ENCODE results near the gene COPS2.
A peak's percentile ranks its signal among the peaks of the same experiment; 100 is the strongest.
"Not testable (repeated sequence)": the region's sequence is repeated elsewhere in the genome, so short reads cannot be mapped to it uniquely, and the experiment has no call there.

COPS2 gene

DNA sequence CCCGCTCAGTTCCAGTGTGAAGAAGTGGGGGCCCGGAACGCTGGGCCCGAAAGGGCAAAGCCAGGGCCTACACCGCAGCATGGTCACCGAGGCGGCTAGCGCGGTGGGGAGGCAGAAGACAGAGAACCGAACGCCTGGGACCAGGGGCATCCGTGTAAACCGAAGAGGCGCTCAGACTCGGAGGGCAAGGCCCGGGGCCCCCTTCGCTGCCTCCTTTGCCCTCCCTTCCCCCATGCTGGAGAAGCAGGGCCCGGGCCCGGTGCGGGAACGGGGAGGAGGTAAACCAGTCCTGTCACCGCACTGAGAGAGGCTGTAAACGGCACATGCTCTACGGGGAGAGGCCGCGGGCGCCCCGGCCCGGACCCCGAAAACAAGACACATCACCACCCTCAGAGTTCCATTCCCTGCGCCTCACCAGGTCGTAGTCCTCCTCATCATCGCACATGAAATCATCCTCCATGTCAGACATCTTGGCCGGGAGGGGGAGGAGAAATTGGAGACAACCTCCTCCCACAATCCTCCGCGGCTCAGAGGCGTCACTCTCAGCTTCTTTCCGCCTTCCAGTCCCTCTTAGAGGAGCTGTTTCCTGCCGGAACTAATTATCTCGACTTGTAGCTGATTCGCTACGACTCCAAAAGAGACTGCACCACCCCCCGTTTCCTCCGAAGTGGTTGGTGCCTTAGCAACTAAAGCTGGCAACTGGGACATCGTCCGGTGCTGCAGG, at the start of gene COPS2:
Gene COPS2, minus strand, starts transcription at position 490 of the 724 bp plus-strand sequence. Its CDS starts 21 bp downstream, at position 469.
- peak; percentile 94 for DNase-seq (ENCODE audit: low spot score)

DNA sequence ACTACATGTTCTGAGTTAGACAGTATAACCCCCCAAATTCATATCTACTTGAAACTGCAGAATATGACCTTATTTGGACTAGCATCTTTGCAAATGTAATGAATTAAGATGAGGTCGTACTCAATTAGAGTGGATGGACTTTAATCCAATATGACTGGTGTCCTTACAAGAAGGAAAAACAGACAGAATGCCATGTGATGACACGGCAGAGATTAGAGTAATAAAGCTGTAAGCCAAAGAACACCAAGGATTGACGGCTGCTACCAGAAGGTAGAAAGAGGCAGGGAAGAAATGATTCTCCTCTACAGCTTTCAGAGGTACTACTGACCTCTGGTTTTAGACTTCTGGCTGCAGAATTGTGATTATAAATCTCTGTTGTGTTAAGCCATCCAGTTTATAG, 44.9 kb upstream of the COPS2 start:
- DNase-seq (ENCODE audit: low spot score), result no peak

DNA sequence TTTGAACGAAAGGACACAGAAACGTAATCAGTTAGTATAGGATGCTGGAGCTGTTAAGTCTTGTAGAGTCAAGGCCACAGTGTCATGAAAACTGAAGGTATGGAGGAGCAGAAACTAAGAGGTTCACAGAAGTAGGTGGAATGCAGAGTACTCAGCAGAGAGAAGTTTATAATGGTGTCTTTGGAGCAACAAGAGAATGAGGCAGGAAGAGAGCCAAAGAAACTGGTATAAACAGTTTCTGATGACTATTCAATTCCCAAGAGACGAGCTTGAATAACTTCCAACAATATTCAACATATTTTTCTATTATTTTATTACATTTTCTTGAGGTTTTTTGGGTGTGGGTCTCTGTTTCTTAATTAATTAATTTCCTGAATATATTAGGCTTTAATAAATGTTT, 44.3 kb upstream of the COPS2 start:
- DNase-seq (ENCODE audit: low spot score), result no peak

DNA sequence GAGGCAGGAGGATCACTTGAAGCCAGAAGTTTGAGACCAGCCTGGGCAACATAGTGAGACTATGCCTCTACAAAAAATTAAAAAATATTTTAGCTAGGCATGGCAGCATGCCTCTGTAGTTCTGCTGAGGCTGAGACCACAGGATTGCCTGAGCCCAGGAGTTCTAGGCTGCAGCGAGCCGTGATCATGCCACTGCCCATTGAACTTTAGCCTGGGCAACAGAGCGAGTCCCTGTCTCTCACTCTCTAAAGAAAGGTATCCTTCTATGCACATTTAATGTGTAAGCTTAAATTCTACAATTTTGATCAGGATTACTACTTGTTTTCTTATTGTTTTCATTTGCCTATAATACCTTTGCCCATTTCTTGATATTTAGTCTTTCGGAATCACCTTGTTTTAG, 41.5 kb upstream of the COPS2 start:
- DNase-seq (ENCODE audit: low spot score), result no peak

DNA sequence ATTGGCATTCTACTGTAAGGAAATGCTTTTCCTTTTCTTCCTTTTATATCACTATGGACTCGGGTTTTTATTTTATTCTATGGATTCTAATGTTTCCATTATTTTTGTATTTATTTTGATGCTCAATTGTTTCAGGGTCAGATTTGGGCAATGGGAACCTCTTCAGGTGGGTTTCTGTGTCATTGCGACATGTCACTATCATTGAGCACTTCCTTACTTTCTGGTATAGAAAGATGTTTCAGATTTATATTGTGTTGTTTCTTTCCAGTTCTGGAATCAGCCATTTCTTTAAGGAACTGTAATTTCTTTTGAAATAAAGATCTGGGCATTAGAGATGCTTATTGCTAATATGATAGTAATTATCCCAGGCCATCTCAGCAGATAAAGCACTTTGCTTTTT, 36.5 kb upstream of the COPS2 start:
- no peak for DNase-seq (ENCODE audit: low spot score)

DNA sequence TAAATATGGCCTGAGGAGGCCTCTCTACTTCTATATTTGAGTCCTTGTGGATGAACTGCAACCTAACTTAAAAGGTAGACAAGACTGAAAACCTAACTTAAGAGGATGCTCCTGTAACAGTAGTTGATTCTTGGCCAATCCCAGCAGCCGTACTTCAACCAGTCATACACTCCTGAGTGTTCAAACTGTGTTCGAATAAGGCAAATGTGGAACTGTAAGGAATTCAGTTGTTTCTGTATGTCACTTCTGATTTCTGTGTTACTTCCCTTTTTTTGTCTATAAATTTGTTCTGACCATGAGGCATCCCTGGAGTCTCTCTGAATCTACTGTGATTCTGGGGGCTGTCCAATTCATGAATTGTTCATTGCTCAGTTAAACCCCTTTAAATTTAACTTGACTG, 35.2 kb upstream of the COPS2 start:
- no peak for DNase-seq (ENCODE audit: low spot score)

DNA sequence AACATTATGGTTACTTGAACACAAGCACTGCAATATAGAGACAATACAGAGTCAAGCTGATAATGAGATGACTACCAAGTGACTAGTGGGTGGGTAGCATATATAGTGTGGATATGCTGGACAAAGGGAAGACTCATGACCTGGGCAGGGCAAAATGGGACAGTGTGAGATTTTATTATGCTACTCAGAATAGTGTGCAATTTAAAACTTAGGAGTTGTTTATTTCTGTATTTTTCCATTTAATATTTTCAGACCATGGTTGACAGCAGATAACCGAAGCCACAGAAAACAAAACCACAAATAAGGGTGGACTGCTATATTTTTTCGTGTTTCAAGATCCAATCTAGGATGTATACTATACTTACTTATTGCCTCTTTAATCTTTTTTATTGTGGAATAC, 34.2 kb upstream of the COPS2 start:
- no peak for DNase-seq (ENCODE audit: low spot score)

DNA sequence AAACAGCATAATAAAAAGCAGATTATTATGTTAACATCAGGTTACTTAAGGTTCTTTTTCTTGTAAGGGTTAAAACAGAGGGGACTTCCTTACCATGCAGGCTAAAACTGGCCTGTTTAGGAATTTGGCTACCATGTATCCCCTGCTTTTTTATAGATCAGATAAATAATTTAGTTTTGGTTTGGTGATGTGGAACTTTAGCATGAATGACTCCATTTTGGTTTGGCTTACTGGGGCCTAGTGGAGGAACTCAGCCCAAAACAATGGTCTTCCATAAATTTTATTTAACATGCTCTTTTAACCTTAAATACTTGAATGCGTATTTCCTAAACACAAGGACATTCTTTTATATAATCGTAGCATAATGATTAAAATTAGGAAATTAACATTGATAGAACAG, 33.5 kb upstream of the COPS2 start:
- DNase-seq (ENCODE audit: low spot score), result no peak

DNA sequence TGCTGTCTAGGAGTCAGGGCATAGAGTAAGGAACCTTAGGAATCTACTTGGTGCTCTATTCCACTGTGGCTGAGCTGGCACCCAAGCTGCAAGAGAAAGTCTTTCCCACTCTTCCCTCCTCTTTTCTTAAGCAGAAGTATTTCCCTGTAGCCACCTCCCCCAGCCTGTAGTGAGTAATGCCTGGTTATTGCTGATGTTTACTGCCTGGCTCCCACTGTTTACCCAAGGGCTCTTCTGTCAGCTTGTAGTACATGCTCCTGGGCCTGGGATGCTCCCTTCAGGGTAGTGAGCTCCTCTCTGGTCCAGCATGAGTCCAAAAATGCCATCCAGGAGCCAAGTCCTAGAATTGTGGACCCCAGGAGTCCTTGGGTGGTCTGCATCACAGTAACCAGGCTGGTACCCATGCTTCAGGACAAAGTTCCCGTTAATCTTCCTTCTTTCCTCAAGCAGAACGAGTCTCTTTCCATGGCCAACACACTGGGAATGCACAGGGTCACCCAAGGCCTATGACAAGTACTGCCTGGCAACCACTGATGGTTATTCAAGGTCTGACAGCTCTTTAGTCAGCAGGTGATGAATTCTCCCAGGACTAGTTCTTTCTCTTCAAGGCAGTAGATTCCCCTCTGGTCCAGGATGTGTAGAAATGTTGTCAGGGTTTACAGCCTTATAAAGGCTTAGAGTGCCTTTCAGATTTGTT, 32.3 kb upstream of the COPS2 start:
- no peak for DNase-seq (ENCODE audit: low spot score)

DNA sequence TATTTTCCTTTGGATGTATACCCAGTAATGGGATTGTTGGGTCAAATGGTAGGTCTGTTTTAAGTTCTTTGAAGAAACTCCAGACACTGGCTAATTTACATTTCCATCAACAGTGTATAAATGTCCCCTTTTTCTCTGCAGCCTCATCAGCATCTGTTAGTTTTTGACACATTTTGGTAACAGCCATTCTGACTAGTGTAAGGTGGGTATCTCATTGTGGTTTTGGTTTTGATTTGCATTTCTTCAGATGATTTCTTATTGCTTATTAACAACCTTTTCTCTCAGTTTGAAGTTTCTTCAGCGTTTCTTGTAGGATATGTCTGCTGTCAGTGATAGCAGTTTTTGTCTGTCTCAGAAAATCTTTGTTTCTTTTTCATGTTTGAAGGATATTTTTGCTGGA, 30.1 kb upstream of the COPS2 start:
- DNase-seq (ENCODE audit: low spot score), result no peak

DNA sequence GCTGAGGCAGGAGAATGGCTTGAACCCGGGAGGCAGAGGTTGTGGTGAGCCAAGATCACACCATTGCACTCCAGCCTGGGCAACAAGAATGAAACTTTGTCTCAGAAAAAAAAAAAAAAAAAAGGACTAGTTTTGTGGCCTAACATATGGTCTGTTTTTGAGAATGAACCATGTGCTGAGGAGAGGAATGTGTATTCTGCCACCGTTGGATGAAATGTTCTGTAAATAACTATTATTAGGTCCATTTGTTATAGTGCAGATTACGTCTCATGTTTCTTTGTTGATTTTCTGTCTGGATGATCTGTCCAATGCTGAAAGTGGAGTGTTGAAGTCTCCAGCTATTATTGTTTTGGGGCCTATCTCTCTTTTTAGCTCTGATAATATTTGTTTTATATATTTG, 28.3 kb upstream of the COPS2 start:
- not testable (repeated sequence) for DNase-seq (ENCODE audit: low spot score)

DNA sequence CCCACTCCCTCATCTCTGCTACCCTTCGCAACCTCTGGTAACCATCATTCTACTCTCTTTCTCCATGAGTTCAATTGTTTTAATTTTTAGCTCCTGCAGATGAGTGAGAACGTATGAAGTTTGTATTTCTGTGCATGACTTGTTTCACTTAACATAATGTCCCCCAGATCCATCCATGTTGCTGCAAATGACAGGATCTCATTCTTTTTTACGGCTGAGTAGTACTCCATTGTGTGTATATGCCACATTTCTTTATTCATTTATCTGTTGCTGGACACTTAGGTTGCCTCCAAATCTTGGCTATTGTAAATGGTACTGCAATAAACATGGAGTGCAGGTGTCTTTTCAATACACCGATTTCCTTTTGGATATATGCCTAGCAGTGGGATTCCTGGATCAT, 26.7 kb upstream of the COPS2 start:
- no peak for DNase-seq (ENCODE audit: low spot score)

DNA sequence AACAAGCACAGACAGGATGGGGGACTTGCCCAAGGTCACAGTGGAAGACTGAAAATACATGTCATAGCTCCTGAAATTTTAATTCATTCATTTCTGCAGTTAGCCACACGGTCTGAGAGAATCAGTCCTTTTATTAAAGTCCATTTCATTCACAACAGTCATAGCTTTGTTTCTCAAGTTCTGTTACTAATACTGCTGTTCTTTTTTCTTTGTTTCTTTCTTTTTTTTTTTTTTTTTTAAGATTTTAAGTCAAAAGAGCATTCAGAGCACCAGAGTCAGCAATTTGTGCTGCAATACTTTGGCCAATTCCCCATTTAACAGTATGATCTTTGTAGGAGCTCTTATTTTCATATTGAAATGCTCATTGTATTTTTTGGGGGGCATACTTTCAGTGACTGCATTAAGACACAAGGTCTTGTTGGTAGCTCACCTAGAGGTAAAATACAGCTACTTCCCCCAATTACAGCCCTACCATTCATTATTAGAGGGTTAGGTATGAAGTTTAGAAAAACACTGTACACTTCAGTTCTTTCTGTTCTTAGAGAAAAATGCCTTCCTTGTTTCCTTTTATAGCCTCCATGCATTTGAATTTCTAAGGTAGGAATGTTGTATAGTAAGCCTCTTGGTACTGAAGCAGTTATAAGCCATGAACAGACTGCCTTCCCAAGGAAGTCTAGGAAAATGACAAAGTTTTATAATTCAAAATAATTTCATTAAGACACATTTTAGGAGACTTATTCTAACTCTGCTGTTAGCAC, 24.2 kb upstream of the COPS2 start:
- DNase-seq (ENCODE audit: low spot score), result no peak

DNA sequence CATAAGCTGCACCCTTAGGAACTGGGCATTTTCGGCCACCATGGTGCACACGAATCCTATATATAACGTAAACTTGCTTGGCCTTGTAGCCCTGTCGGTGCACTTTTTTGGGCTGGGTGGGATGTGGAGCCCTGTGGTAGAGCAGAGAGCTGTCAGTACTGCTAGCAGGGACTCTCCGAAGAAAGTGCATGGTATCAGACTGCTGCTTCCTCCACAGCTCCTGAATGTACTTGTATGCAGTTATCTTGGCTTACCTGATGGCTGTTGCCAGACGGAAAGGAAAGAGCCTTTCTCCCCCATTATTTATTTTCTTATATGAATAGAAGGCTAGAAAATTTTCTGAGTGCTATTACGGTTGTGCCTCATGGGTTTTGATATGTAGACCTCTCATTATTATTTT, 23.1 kb upstream of the COPS2 start:
- DNase-seq (ENCODE audit: low spot score), result no peak

DNA sequence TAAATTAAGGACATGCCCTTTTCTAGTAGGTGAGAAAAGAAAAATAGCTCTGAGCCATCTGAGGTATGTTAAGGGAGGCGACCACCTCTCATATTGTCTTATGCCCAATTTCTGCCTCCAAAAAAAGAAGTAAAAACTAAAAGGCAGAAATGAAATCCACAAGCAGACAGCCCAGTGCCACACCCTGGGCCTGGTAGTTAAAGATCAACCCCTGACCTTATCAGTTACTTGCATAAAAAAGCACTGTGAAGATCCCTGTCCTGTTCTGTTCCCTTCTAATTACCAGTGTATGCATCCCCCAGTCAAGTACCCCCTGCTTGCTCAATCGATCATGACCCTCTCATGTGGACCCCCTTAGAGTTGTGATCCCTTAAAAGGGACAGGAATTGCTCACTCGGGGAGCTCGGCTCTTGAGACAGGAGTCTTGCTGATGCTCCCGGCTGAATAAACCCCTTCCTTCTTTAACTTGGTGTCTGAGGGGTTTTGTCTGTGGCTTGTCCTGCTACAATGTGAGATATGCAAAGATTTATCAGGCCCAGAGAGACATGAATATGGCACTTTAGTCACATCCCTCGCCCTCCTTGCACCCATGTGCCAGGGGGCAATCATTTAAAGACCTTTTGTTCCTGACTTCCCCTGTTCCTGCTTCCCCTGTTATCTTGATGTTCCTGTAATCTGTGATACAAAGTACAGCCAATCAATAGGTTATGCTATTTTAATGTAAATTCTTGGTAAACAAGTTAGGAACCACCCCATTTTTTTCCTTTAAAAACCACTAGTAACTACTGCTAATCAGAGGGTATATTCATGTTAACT, 20.4 kb upstream of the COPS2 start:
- DNase-seq (ENCODE audit: low spot score), result not testable (repeated sequence)

DNA sequence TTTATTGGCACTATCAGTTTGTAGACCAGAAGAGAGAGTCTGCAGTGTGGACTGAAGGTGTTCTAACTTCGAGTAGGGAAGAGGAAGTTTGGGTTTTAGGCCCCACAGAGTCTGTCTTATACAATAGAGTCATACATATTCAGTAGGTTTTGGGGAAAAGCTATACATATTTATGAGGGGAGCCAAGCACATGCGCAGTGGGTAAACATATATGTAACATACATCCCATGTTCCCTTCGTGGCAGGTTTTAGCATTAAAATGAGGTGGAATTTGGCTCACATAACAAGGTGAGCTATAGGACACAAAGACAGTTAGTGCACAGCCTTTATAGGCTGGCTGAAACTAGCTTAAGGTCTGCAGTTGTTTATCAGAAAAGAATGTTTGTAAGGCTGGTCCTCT, 19.5 kb upstream of the COPS2 start:
- no peak for DNase-seq (ENCODE audit: low spot score)

DNA sequence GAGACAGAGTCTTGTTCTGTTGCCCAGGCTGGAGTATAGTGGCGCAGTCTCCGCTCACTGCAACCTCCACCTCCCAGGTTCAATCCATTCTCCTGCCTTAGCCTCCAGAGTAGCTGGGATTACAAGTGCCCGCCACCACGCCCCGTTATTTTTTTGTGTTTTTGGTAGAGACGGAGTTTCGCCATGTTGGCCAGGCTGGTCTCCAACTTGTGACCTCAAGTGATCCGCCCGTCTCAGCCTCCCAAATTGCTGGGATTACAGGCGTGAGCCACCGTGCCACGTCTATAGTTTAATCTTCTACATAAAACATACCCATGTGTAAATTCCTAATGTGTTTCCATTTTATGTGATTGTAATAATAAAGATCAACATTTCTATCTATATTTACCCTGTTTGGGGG, 16.4 kb upstream of the COPS2 start:
- no peak for DNase-seq (ENCODE audit: low spot score)

DNA sequence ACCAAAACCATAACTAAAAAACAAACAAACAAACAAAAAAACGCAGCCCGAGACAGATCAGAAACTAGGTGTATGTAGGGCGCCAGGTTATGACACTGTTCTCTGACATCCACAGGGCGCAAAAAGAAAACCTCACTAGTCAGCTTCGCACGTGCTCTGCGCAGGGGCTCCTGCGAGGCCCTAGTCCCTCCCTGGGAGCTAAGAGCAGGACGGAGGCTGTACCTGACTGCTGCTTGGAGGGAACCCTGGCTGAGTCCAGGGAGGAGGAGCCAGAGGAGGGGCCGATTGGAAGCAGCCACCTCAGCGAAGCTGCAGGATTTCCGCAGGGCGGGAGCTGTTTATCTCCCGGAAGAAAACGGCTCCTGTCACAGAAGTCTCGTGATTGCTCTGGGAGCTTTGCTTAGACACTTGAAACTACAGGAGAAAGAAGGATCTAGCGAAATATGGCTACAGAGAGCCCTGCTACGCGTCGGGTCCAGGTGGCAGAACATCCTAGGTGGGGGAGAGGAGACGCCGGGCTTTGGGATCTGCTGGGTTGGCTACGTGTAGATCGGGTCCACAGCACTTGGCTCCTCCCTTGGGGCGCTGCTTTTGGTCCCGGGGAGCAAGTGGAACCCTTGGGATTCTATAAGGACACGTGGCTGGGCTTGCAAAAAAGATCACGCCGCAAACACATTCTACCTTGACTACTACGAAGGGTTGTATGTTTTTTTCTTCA, 14.6 kb upstream of the COPS2 start, which contains the start of gene GALK2:
Gene GALK2, plus strand, starts transcription at position 368 of the 718 bp plus-strand sequence. Its CDS starts 76 bp downstream, at position 444.
- peak; percentile 84 for DNase-seq (ENCODE audit: low spot score)

DNA sequence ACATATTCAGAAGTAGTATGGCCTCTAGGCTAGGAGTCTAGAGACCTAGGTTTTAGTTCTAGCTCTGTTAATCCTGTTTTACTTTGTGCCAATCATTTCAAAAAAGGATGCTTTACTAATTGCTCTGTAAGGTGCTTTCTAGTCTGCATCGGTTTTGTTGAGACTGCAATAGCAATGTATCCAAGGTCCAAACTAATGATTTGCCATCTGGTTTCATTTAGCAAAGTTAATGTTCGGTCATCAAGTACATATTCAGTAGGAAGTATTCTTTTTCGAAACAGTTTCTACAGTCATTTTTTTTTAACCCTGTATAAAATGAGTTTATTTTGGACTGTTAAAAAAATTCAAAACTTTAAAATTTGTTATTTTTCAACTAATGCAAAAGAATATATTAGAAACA, 12.6 kb upstream of the COPS2 start:
- DNase-seq (ENCODE audit: low spot score), result no peak

DNA sequence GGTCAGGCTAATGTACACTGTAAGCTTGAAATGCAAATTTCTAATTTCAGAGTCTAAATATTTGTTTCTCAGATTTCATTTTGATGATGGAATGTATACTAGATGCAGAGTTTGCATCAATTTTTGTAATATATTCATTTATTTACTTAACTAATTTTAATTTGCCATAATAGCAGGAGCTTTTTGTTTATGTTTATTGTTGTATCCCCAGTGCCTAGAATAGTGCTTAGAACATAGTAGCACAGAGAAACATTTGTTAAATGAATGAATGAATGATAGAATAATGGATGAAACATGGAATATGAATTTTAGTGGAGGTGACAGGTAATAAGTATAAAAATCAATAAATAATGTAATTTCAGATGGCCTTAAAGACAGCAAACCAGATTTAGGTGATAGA, 9.5 kb upstream of the COPS2 start:
- DNase-seq (ENCODE audit: low spot score), result no peak

DNA sequence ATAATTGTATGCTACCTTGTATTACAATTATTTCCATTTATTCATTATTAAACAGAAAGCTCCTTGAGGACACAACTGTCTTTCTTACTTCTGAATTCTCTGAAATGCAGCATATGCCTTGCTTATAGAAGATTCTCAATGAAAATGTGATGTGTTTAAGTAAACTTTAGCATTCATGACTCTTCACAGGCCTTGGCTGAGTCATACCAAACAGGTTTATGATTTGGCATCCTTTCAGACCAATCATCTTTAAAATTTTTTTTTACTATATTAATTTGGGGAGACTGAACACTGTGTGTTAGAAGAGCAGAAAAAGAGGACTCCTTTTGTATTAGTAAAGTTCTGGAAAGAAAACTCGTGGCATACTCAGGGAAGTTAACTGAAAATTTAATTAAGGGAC, 8.3 kb upstream of the COPS2 start:
- DNase-seq (ENCODE audit: low spot score), result no peak

Measured in ecto neural progenitor cell (in vitro differentiated cells).